ENCODE measurements around the gene EFNA1.

The EFNA1 gene

GRCh38 chr1:155121249-155121648 lies 6.4 kb upstream of the EFNA1 start:
- Histone ChIP-seq H3K27ac (ENCODE audit: low read depth, low read length) (no peak overlapping the region), H3K9ac (ENCODE audit: low read length) (no peak overlapping the region), H3K36me3 (ENCODE audit: control insufficient read depth, insufficient read depth, low read length) (no peaks in the 10 kb centered on the region), H3K4me1 (ENCODE audit: control insufficient read depth, insufficient read depth, low read length) (no peaks in the 10 kb centered on the region), H3K4me3 (ENCODE audit: low read length) (no peak overlapping the region), H3K27me3 (ENCODE audit: control insufficient read depth, insufficient read depth, low read length) (no peaks in the 10 kb centered on the region)

DNA sequence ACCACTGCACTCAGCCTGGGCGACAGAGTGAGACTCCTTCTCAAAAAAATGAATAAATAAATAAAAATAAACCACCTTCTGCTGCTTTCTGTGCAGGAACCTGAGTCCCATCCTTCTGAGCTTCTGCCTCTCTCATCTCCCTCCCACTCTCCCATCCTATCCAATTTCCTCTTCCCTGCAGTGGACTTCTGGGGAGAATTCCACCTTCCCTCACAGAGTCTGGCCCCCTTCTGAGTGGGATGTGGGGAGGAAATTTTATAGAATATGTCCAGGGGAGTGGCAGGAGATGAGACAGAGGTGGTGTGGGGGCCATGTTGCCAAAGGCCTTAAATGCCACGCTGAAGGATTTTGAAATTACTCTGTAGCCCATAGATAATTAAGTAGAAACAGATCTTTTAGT lies 5.4 kb upstream of the EFNA1 start:
- Histone ChIP-seq H3K27me3 (ENCODE audit: control insufficient read depth, insufficient read depth, low read length) (no peaks in the 10 kb centered on the region), H3K4me3 (ENCODE audit: low read length) (no peak overlapping the region), H3K36me3 (ENCODE audit: control insufficient read depth, insufficient read depth, low read length) (no peaks in the 10 kb centered on the region), H3K27ac (ENCODE audit: low read depth, low read length) (no peak overlapping the region), H3K9ac (ENCODE audit: low read length) (no peak overlapping the region), H3K4me1 (ENCODE audit: control insufficient read depth, insufficient read depth, low read length) (peaks cover 3% of the 10 kb centered on the region)

- Histone ChIP-seq H3K27ac (ENCODE audit: low read depth, low read length) (no peak overlapping the region), H3K27me3 (ENCODE audit: control insufficient read depth, insufficient read depth, low read length) (peaks cover 3% of the 10 kb centered on the region)
These were observed 3.9 kb upstream of the EFNA1 start for GRCh38 chr1:155123801-155124200.

GRCh38 chr1:155124503-155125463 lies 2.9 kb upstream of the EFNA1 start:
- Histone ChIP-seq H3K4me3 (ENCODE audit: low read length) (no peak overlapping the region), H3K27me3 (ENCODE audit: control insufficient read depth, insufficient read depth, low read length) (peaks cover 6% of the 10 kb centered on the region), H3K27ac (ENCODE audit: low read depth, low read length) (no peak overlapping the region), H3K9ac (ENCODE audit: low read length) (no peak overlapping the region), H3K36me3 (ENCODE audit: control insufficient read depth, insufficient read depth, low read length) (no peaks in the 10 kb centered on the region), H3K4me1 (ENCODE audit: control insufficient read depth, insufficient read depth, low read length) (peaks cover 15% of the 10 kb centered on the region)

More at GRCh38 chr1:155123801-155124200, 3.9 kb upstream of the EFNA1 start:
- no peaks in the 10 kb centered on the region for H3K36me3 ChIP-seq (ENCODE audit: control insufficient read depth, insufficient read depth, low read length)
- no peak overlapping the region for H3K9ac ChIP-seq (ENCODE audit: low read length)
- no peak overlapping the region for H3K4me3 ChIP-seq (ENCODE audit: low read length)
- H3K4me1 ChIP-seq (ENCODE audit: control insufficient read depth, insufficient read depth, low read length): peaks cover 10% of the 10 kb centered on the region

- H3K36me3 ChIP-seq (ENCODE audit: control insufficient read depth, insufficient read depth, low read length): no peaks in the 10 kb centered on the region
- H3K4me3 ChIP-seq (ENCODE audit: low read length): no peak overlapping the region
- no peak overlapping the region for H3K9ac ChIP-seq (ENCODE audit: low read length)
- peaks cover 6% of the 10 kb centered on the region for H3K27me3 ChIP-seq (ENCODE audit: control insufficient read depth, insufficient read depth, low read length)
- peaks cover 19% of the 10 kb centered on the region for H3K4me1 ChIP-seq (ENCODE audit: control insufficient read depth, insufficient read depth, low read length)
- peak overlapping the region; percentile 76 for H3K27ac ChIP-seq (ENCODE audit: low read depth, low read length)
These were observed 2.1 kb upstream of the EFNA1 start for GRCh38 chr1:155125511-155125945.

DNA sequence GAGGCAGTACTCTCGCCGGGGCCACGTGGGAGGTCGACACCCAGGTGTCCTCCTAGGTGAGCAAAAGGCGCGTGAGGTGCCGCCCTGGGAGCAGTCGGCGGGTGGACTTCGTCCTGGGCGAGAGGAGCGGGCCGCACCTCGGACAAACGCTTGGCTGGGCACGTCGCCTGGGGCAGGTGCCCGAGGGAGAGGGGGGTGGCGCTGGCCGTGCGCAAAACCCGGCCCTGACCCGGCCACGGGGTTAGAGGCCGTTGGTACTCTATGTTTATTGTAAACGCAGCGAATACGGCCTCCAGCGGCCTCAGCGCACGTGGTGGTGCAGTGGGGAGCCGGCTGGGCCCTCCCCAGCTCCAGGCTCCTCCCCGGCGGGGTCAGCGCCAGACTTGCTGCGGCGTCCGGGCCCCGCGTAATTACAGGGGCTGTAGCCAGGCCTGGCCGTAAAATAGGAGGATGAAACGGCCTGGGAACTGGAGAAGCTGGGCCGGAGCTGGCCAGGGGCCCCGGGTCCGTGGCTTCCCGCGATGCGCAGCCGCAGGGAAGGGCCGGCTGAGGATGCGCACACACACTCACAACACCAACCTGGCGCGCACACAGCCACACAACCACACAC lies 1.6 kb upstream of the EFNA1 start:
- Histone ChIP-seq H3K27ac (ENCODE audit: low read depth, low read length) (peak overlapping the region; percentile 76), H3K4me3 (ENCODE audit: low read length) (peak overlapping the region; percentile 70), H3K36me3 (ENCODE audit: control insufficient read depth, insufficient read depth, low read length) (no peaks in the 10 kb centered on the region), H3K27me3 (ENCODE audit: control insufficient read depth, insufficient read depth, low read length) (peaks cover 6% of the 10 kb centered on the region), H3K4me1 (ENCODE audit: control insufficient read depth, insufficient read depth, low read length) (peaks cover 19% of the 10 kb centered on the region), H3K9ac (ENCODE audit: low read length) (peak overlapping the region; percentile 63)

- H3K36me3 ChIP-seq (ENCODE audit: control insufficient read depth, insufficient read depth, low read length): peaks cover 5% of the 10 kb centered on the region
- H3K9ac ChIP-seq (ENCODE audit: low read length): peak overlapping the region; percentile 63
- H3K4me3 ChIP-seq (ENCODE audit: low read length): peak overlapping the region; percentile 70
- H3K27ac ChIP-seq (ENCODE audit: low read depth, low read length): peak overlapping the region; percentile 76
- H3K27me3 ChIP-seq (ENCODE audit: control insufficient read depth, insufficient read depth, low read length): peaks cover 6% of the 10 kb centered on the region
- H3K4me1 ChIP-seq (ENCODE audit: control insufficient read depth, insufficient read depth, low read length): peaks cover 19% of the 10 kb centered on the region
These were observed 1.0 kb upstream of the EFNA1 start for GRCh38 chr1:155126556-155127104.

DNA sequence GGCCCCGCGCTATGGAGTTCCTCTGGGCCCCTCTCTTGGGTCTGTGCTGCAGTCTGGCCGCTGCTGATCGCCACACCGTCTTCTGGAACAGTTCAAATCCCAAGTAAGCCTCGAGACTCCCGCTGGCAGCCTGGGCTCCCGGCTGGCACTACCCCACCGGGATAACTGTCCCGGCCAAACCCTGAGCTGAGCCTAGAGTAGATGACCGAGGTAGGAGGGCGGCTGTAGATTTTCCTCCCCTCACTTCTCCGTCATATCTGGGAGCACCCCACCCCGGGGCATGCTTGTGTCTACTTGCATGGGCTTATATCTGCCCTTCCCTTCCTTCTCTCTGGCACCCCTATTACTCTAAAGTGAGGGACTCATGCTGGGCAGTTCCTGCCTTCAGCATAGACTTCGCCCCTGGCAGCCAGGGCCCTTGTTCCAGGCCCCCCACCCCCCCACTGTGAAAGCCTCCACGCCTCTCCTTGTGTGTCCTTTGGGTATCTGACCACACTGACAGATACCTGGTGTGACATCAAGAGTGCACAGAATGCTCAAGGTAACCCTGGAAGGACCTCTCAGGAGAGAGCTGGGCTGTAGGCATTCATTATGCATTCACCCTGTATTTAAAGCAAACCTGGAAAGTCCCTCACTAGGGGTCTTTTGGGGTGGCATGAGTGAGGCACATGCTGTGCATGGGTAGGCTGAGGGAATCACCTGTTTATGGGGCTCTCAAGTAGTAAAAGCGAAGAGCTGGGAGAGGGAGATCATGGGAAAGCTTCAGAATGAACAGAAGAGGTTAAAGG lies 485 bp downstream of the EFNA1 start:
- Histone ChIP-seq H3K36me3 (ENCODE audit: control insufficient read depth, insufficient read depth, low read length) (peaks cover 10% of the 10 kb centered on the region), H3K9ac (ENCODE audit: low read length) (peak overlapping the region; percentile 82), H3K4me1 (ENCODE audit: control insufficient read depth, insufficient read depth, low read length) (peaks cover 19% of the 10 kb centered on the region), H3K4me3 (ENCODE audit: low read length) (peak overlapping the region; percentile 70), H3K27me3 (ENCODE audit: control insufficient read depth, insufficient read depth, low read length) (peaks cover 6% of the 10 kb centered on the region), H3K27ac (ENCODE audit: low read depth, low read length) (peak overlapping the region; percentile 70)

DNA sequence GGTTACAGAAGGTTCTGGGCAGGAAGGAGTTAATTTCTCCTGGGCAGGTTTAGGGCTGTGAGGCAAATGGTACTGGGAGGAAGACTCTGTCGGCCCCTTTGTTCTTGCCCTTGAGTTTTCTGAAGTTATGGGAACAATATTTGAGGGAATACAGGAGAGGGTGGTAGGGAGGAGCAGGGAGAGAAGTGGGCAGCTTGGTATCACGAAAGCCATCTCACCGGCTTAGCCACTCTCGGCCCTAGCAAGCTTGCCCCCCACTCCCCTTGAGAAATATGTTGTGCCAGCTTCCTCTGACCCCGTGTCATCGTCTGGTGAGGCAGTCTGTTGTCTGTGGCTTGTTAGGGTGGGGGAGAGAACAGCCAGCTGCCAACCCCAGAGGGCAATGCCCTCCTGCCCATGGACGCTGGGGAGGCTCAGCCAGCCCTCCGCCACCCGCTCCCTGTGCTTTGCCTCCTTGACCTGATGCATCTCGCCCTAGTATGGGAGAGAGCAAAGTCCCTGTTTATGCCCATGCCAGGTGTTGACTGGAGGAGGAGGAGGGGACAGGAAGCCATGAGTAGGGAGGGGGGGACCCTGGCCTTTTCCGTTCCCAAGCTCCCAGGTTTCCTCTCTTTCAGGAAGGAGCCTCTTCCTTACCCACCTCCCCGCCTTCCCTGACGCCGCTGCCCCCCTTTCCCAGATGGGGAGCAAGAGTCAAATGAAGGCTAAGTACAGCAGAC lies 1.2 kb downstream of the EFNA1 start:
- Histone ChIP-seq H3K4me1 (ENCODE audit: control insufficient read depth, insufficient read depth, low read length) (peaks cover 19% of the 10 kb centered on the region), H3K36me3 (ENCODE audit: control insufficient read depth, insufficient read depth, low read length) (peaks cover 17% of the 10 kb centered on the region), H3K27ac (ENCODE audit: low read depth, low read length) (peak overlapping the region; percentile 70), H3K4me3 (ENCODE audit: low read length) (peak overlapping the region; percentile 70), H3K9ac (ENCODE audit: low read length) (peak overlapping the region; percentile 82), H3K27me3 (ENCODE audit: control insufficient read depth, insufficient read depth, low read length) (peaks cover 6% of the 10 kb centered on the region)

DNA sequence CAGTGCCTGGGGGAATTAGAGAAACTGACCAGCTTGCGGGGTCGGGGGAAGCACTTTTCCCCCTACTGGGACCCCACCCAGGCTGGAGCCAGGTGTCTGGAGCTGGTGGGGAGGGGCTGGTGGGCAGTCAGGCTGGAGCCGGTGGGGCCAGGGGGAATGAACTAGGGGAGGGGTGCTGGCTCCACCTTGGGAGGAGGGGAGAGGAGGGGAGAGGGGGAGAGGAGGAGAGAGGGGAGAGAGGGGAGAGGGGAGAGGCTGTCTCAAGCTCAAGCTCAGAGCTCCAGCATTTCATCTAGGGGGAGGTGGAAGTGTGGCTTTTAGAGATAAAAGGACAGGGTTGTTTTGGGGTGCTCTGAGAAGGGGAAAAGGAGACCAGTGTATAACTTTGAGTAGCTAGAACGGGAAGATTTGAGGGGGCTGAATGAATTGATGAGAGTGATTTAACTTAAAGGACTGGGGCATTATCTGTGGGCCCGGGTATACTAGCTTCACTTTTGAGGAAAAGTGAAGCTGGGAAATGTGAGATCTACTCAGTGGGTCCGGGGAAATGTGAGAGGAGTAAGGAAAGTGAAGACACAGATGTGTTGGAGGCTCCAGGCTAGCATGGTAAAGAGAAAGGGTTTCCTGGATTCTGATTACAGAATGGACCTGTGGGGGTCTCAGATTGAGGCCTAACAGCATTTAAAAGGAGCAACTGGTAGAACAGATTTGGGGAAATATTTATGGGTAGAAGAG lies 2.8 kb downstream of the EFNA1 start:
- Histone ChIP-seq H3K36me3 (ENCODE audit: control insufficient read depth, insufficient read depth, low read length) (peaks cover 20% of the 10 kb centered on the region), H3K4me1 (ENCODE audit: control insufficient read depth, insufficient read depth, low read length) (peaks cover 22% of the 10 kb centered on the region), H3K27ac (ENCODE audit: low read depth, low read length) (peak overlapping the region; percentile 70), H3K9ac (ENCODE audit: low read length) (peak overlapping the region; percentile 10), H3K4me3 (ENCODE audit: low read length) (peak overlapping the region; percentile 70), H3K27me3 (ENCODE audit: control insufficient read depth, insufficient read depth, low read length) (peaks cover 6% of the 10 kb centered on the region)

DNA sequence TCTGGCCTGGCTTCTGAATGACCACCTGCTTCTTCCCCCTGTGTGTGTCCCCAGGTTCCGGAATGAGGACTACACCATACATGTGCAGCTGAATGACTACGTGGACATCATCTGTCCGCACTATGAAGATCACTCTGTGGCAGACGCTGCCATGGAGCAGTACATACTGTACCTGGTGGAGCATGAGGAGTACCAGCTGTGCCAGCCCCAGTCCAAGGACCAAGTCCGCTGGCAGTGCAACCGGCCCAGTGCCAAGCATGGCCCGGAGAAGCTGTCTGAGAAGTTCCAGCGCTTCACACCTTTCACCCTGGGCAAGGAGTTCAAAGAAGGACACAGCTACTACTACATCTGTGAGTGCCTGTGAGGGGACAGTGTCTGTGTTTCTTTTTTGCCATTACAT lies 3.6 kb downstream of the EFNA1 start:
- Histone ChIP-seq H3K27ac (ENCODE audit: low read depth, low read length) (no peak overlapping the region), H3K36me3 (ENCODE audit: control insufficient read depth, insufficient read depth, low read length) (peaks cover 20% of the 10 kb centered on the region), H3K9ac (ENCODE audit: low read length) (no peak overlapping the region), H3K4me3 (ENCODE audit: low read length) (peak overlapping the region; percentile 12), H3K4me1 (ENCODE audit: control insufficient read depth, insufficient read depth, low read length) (peaks cover 22% of the 10 kb centered on the region), H3K27me3 (ENCODE audit: control insufficient read depth, insufficient read depth, low read length) (peaks cover 6% of the 10 kb centered on the region)
